HepG2 (cell line): ENCODE measurements around the gene CCT6A. TPM values are rescaled to one million over a fixed set of nuclear protein-coding genes. Genes with fewer than 3 reads are reported as not detected.

ENCODE experiments used
- FOSL1 ChIP-seq: sonication (generic); formaldehyde crosslinking; IDR thresholded peaks from 2 replicates; pipeline ENCODE4 v1.9.0; 2021; ENCODE audit warnings: missing genetic modification reagents, borderline replicate concordance
- IKZF4 ChIP-seq: sonication (generic); formaldehyde crosslinking; IDR thresholded peaks from 2 replicates; pipeline ENCODE4 v1.5.1; 2020; ENCODE audit warnings: borderline replicate concordance, mild to moderate bottlenecking, low read depth, missing genetic modification reagents; ENCODE audit errors: not compliant biosample characterization
- KDM5A ChIP-seq: fragments of 200-600 bp; sonication (generic); IDR thresholded peaks from 2 replicates; pipeline ENCODE4 v1.7.0; 2018; ENCODE audit warnings: antibody characterized with exemption, mild to moderate bottlenecking, low read length, borderline replicate concordance
- NR2F6 ChIP-seq, 2 experiments: IDR thresholded peaks; 2 replicates each; pipeline ENCODE4 v1.6.1; 2016; ENCODE audit warnings: antibody characterized with exemption in 1 of 2, mild to moderate bottlenecking in 1 of 2
- RBM22 ChIP-seq: fragments of 200-400 bp; formaldehyde crosslinking; optimal IDR thresholded peaks from 2 replicates; pipeline ENCODE3; 2017; ENCODE audit warnings: mild to moderate bottlenecking, low read length, moderate library complexity
- SRSF1 ChIP-seq: fragments of 200-400 bp; formaldehyde crosslinking; optimal IDR thresholded peaks from 2 replicates; pipeline ENCODE3; 2017; ENCODE audit warnings: mild to moderate bottlenecking, low read depth, low read length, moderate library complexity
- TBL1XR1 ChIP-seq: fragments of 150-350 bp; IDR thresholded peaks from 2 replicates; pipeline ENCODE4 v1.6.1; 2014; ENCODE audit warnings: borderline replicate concordance, low read length; ENCODE audit not compliant: partially characterized antibody
- TEAD2 ChIP-seq: sonication (generic); formaldehyde crosslinking; IDR thresholded peaks from 2 replicates; pipeline ENCODE4 v1.9.0; 2021; ENCODE audit warnings: missing genetic modification reagents
- TIGD3 ChIP-seq: sonication (generic); formaldehyde crosslinking; IDR thresholded peaks from 2 replicates; pipeline ENCODE4 v1.5.1; 2020; ENCODE audit warnings: mild to moderate bottlenecking, missing genetic modification reagents, borderline replicate concordance
- ZNF225 ChIP-seq: sonication (generic); formaldehyde crosslinking; IDR thresholded peaks from 2 replicates; pipeline ENCODE4 v1.4.0; 2020; ENCODE audit warnings: mild to moderate bottlenecking, missing genetic modification reagents
- ZNF251 ChIP-seq: sonication (generic); formaldehyde crosslinking; IDR thresholded peaks from 2 replicates; pipeline ENCODE4 v1.9.0; 2021; ENCODE audit warnings: mild to moderate bottlenecking, missing genetic modification reagents
- ZNF441 ChIP-seq: sonication (generic); formaldehyde crosslinking; IDR thresholded peaks from 2 replicates; pipeline ENCODE4 v1.7.0; 2021; ENCODE audit warnings: missing genetic modification reagents, borderline replicate concordance
- ZNF616 ChIP-seq: sonication (generic); formaldehyde crosslinking; IDR thresholded peaks from 2 replicates; pipeline ENCODE4 v1.5.0; 2020; ENCODE audit warnings: low read depth, mild to moderate bottlenecking, missing genetic modification reagents
- ZNF720 ChIP-seq: sonication (generic); formaldehyde crosslinking; IDR thresholded peaks from 2 replicates; pipeline ENCODE4 v1.4.0; 2020; ENCODE audit warnings: missing genetic modification reagents
- ZNF768 ChIP-seq: sonication (generic); formaldehyde crosslinking; IDR thresholded peaks from 2 replicates; pipeline ENCODE4 v1.4.0; 2020; ENCODE audit warnings: missing genetic modification reagents
- polyA plus RNA-seq, 8 experiments: library from polyadenylated mRNA; depleted of rRNA in 3 of 8; stranded (reverse) in 7 of 8; unstranded in 1 of 8; fragments of >200 nt; fragmentation: Illumina TruSeq in 4 of 8; extraction: Trizol in 4 of 8; gene quantifications; 2 replicates each; pipeline versions ENCODE4 v1.2.1 to v1.2.3, GENCODE V29; 2011 to 2016; ENCODE audit warnings: low read depth in 4 of 8, missing spikeins in 1 of 8, mixed read lengths in 1 of 8; ENCODE audit not compliant: insufficient read depth in 1 of 8
- total RNA-seq, 5 experiments: library from RNA; depleted of rRNA; stranded (reverse); fragments of >200 nt; fragmentation: Illumina TruSeq; extraction: Trizol; gene quantifications; 2 replicates each; pipeline ENCODE4 v1.2.3, GENCODE V29; 2016; ENCODE audit warnings: low read depth in 1 of 5
- TF ChIP-seq, protein P1 (sequence below): IDR thresholded peaks from 2 replicates; pipeline ENCODE4 v1.6.1; 2016; ENCODE audit warnings: missing genetic modification reagents, missing compliant biosample characterization
- TF ChIP-seq, protein P2 (sequence below): sonication (generic); formaldehyde crosslinking; conservative IDR thresholded peaks from 2 replicates; pipeline ENCODE4 v1.4.0; 2020; ENCODE audit warnings: missing genetic modification reagents
- TF ChIP-seq, protein P3 (sequence below): sonication (generic); formaldehyde crosslinking; IDR thresholded peaks from 2 replicates; pipeline ENCODE4 v1.4.0; 2020; ENCODE audit warnings: missing genetic modification reagents
- TF ChIP-seq, protein P4 (sequence below): sonication (generic); formaldehyde crosslinking; IDR thresholded peaks from 2 replicates; pipeline ENCODE4 v1.8.1; 2023; ENCODE audit warnings: mild to moderate bottlenecking, inconsistent platforms, moderate library complexity, missing genetic modification reagents, borderline replicate concordance
- TF ChIP-seq, protein P5 (sequence below): IDR thresholded peaks from 2 replicates; pipeline ENCODE4 v1.6.1; 2018; ENCODE audit warnings: missing genetic modification reagents, mild to moderate bottlenecking, missing compliant biosample characterization
- TF ChIP-seq, protein P6 (sequence below): sonication (generic); formaldehyde crosslinking; IDR thresholded peaks from 2 replicates; pipeline ENCODE4 v1.5.0; 2020; ENCODE audit warnings: mild to moderate bottlenecking, low read depth, missing genetic modification reagents, borderline replicate concordance

Gene CCT6A
- total and polyA plus RNA-seq, 2 of the 13 experiments (the other 11 are each of a cell fraction or from before 2014, with no cell fraction given) = 219 to 292 TPM

DNA sequence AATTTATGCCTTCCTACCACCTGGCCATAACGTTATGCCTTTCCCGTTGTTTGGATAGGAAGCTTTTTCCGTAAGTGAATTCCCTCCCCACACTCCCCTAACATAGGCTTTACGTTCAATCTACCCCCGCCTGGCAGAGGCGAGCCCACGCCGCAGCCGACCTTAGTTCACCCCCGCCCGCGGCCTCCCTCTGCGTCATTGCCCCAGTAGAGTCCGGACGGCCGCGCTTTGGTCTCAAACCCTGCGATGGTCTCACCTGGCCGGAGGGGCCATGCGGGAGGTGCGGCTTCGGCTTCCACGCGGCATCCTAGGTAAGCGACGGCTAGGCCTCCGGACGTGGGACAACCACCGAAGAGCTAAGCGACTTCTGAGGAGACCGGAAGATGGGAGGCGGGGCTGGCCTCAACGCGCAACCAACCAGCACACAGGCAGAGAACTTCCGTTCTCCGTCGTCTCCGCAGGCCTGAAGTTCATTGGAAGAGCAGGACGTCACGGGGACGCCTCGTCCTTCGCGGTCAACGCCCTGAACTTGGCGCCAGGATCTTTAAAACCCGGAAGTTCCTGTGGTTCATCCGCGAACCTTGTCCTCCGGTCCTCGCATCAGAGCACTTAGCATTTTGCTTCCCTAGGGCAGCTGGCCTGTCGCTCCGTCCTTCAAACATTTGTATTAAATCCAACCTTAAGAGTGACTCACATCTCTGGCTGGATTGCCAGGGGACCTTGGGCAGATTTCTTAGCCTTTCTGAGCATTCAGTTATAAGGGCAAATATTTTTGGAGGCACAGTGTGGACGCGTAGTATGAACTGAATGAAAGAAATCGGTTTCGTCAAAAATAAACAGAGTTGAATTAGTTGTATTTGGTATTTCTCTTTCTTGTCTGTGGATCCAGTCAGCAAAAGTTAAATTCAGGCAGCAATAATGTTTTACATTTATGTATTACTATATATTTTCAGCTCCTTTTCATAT, 54.8 kb downstream of the CCT6A start, which contains the start of gene CHCHD2 (continued):
- peak; percentile 44; the same call in 1 of the 2 replicates for TF ChIP-seq KDM5A
- TF ChIP-seq NR2F6 (IDR thresholded peaks at IDR 0.05) = no peak
- no peak for TF ChIP-seq NR2F6 (CRISPR knock-in tag; IDR thresholded peaks at IDR 0.05)
- TF ChIP-seq, protein P1, sequence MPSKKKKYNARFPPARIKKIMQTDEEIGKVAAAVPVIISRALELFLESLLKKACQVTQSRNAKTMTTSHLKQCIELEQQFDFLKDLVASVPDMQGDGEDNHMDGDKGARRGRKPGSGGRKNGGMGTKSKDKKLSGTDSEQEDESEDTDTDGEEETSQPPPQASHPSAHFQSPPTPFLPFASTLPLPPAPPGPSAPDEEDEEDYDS (CRISPR knock-in tag) = peak; percentile 77
- TF ChIP-seq ZNF225 = peak; percentile 89
- TF ChIP-seq ZNF251 = no peak
- peak; percentile 69; the same call in 1 of the 2 replicates for TF ChIP-seq ZNF768 (CRISPR knock-in tag)
- peak; percentile 71 for TF ChIP-seq TBL1XR1
- TF ChIP-seq, protein P2, sequence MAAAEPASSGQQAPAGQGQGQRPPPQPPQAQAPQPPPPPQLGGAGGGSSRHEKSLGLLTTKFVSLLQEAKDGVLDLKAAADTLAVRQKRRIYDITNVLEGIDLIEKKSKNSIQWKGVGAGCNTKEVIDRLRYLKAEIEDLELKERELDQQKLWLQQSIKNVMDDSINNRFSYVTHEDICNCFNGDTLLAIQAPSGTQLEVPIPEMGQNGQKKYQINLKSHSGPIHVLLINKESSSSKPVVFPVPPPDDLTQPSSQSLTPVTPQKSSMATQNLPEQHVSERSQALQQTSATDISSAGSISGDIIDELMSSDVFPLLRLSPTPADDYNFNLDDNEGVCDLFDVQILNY (CRISPR knock-in tag) = peak; percentile 96
- TF ChIP-seq, protein P3, sequence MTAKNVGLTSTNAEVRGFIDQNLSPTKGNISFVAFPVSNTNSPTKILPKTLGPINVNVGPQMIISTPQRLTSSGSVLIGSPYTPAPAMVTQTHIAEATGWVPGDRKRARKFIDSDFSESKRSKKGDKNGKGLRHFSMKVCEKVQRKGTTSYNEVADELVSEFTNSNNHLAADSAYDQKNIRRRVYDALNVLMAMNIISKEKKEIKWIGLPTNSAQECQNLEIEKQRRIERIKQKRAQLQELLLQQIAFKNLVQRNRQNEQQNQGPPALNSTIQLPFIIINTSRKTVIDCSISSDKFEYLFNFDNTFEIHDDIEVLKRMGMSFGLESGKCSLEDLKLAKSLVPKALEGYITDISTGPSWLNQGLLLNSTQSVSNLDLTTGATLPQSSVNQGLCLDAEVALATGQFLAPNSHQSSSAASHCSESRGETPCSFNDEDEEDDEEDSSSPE (CRISPR knock-in tag) = peak; percentile 99
- TF ChIP-seq IKZF4 = peak; percentile 85
- TF ChIP-seq ZNF616 (CRISPR knock-in tag) = peak; percentile 66; the same call in 1 of the 2 replicates
- TF ChIP-seq ZNF441 = peak; percentile 59; the same call in 1 of the 2 replicates
- TF ChIP-seq TIGD3 (CRISPR knock-in tag) = no peak; the same call in 1 of the 2 replicates
- TF ChIP-seq SRSF1 = no peak
- no peak for TF ChIP-seq FOSL1 (CRISPR knock-in tag)
- TF ChIP-seq, protein P4, sequence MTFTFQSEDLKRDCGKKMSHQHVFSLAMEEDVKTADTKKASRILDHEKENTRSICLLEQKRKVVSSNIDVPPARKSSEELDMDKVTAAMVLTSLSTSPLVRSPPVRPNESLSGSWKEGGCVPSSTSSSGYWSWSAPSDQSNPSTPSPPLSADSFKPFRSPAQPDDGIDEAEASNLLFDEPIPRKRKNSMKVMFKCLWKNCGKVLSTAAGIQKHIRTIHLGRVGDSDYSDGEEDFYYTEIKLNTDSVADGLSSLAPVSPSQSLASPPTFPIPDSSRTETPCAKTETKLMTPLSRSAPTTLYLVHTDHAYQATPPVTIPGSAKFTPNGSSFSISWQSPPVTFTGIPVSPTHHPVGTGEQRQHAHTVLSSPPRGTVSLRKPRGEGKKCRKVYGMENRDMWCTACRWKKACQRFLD (CRISPR knock-in tag) = peak; percentile 53; the same call in 1 of the 2 replicates
- TF ChIP-seq, protein P5, sequence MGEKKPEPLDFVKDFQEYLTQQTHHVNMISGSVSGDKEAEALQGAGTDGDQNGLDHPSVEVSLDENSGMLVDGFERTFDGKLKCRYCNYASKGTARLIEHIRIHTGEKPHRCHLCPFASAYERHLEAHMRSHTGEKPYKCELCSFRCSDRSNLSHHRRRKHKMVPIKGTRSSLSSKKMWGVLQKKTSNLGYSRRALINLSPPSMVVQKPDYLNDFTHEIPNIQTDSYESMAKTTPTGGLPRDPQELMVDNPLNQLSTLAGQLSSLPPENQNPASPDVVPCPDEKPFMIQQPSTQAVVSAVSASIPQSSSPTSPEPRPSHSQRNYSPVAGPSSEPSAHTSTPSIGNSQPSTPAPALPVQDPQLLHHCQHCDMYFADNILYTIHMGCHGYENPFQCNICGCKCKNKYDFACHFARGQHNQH = peak; percentile 89; the same call in 1 of the 2 replicates
- TF ChIP-seq RBM22 = no peak
- TF ChIP-seq TEAD2 (CRISPR knock-in tag) = no peak
- no peak for TF ChIP-seq ZNF720
- TF ChIP-seq, protein P6, sequence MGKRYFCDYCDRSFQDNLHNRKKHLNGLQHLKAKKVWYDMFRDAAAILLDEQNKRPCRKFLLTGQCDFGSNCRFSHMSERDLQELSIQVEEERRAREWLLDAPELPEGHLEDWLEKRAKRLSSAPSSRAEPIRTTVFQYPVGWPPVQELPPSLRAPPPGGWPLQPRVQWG (CRISPR knock-in tag) = no peak
